ENCODE results near the gene VWCE.

- TF ChIP-seq TAF1 (IDR thresholded peaks at IDR 0.05; ENCODE audit: borderline replicate concordance, low read depth, low read length): no peak
- TF ChIP-seq POLR2A (IDR thresholded peaks at IDR 0.05; ENCODE audit: low read depth, low read length): no peak
- no peak for TF ChIP-seq POLR2AphosphoS5 (IDR thresholded peaks at IDR 0.05; ENCODE audit: low read depth, low read length)
Measured at GRCh38 chr11:61339490-61339878, 44.4 kb upstream of the VWCE start.
